Epithelial cell of proximal tubule (primary cell): ENCODE data around the gene EDEM1. TPM values are rescaled to one million over a fixed set of nuclear protein-coding genes. Genes with fewer than 3 reads are reported as not detected.

ENCODE experiments used
- DNase-seq: peaks from one replicate; pipeline ENCODE4 v3.0.0-alpha.2; 2011; ENCODE audit warnings: low read depth
- H3K4me3 ChIP-seq: 2 replicates; pipeline ENCODE4 v1.5.1; 2011; ENCODE audit warnings: low read depth, mild to moderate bottlenecking, low read length
- total RNA-seq: library from RNA; depleted of rRNA; stranded (reverse); fragments of >200 nt; gene quantifications from 2 replicates; pipeline ENCODE4 v1.2.3, GENCODE V29; 2015
- TF ChIP-seq, protein P1 (sequence below): conservative IDR thresholded peaks from 2 replicates; pipeline ENCODE4 v1.5.1; 2012; ENCODE audit warnings: low read depth, mild to moderate bottlenecking, low read length

Gene EDEM1
- total RNA-seq, 1 donor from 2014 or later = 50.6 TPM

- TF ChIP-seq, protein P1, sequence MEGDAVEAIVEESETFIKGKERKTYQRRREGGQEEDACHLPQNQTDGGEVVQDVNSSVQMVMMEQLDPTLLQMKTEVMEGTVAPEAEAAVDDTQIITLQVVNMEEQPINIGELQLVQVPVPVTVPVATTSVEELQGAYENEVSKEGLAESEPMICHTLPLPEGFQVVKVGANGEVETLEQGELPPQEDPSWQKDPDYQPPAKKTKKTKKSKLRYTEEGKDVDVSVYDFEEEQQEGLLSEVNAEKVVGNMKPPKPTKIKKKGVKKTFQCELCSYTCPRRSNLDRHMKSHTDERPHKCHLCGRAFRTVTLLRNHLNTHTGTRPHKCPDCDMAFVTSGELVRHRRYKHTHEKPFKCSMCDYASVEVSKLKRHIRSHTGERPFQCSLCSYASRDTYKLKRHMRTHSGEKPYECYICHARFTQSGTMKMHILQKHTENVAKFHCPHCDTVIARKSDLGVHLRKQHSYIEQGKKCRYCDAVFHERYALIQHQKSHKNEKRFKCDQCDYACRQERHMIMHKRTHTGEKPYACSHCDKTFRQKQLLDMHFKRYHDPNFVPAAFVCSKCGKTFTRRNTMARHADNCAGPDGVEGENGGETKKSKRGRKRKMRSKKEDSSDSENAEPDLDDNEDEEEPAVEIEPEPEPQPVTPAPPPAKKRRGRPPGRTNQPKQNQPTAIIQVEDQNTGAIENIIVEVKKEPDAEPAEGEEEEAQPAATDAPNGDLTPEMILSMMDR = no peak
- DNase-seq = peak; percentile 74
- H3K4me3 ChIP-seq = no peak overlapping the region
These were observed 67.0 kb downstream of the EDEM1 start for GRCh38 chr3:5254281-5255048.

GRCh38 chr3:5255404-5256344 is 68.2 kb downstream of the EDEM1 start:
- TF ChIP-seq, protein P1 = no peak
- DNase-seq = no peak

DNA sequence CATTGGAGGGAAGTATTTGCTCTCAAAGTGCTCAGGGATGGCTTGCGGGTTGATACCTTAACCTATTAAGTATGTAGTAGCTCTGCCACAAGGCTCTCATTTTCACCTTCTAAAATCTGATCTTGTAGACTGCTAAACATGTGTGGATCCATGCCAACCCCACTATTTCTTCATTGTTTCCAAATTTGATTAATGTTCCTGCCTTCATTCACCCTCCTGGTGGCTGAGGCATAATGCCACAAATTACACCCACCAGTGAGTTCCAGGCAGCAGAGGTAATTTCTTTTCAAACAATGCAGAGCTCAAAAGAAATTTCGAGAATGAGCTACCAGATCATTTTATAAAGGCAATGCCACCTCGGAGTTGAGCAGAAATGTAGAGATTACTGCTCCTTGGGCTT is 71.0 kb downstream of the EDEM1 start:
- TF ChIP-seq, protein P1 = no peak

More at GRCh38 chr3:5255404-5256344, 68.2 kb downstream of the EDEM1 start:
- H3K4me3 ChIP-seq = no peak overlapping the region

GRCh38 chr3:5260992-5261501 is 73.5 kb downstream of the EDEM1 start:
- TF ChIP-seq, protein P1 = no peak
- no peak for DNase-seq
- no peak overlapping the region for H3K4me3 ChIP-seq

More for the DNA sequence above, 71.0 kb downstream of the EDEM1 start:
- no peak overlapping the region for H3K4me3 ChIP-seq
- no peak for DNase-seq

- TF ChIP-seq, protein P1 = no peak
- no peak overlapping the region for H3K4me3 ChIP-seq
- no peak for DNase-seq
These were observed 75.0 kb downstream of the EDEM1 start for GRCh38 chr3:5262507-5262906.

GRCh38 chr3:5264093-5264600 is 76.6 kb downstream of the EDEM1 start:
- H3K4me3 ChIP-seq = no peak overlapping the region
- DNase-seq = peak; percentile 67
- TF ChIP-seq, protein P1 = no peak
